Stimulated activated CD8-positive, alpha-beta memory T cell treated with anti-CD3 and anti-CD28 coated beads, Interleukin-15, amount 100 ng/mL, for 4 hours (primary cell): ENCODE data around the gene CCDC106.

Experiments used
- DNase-seq, 2 donors: peaks; one replicate each; pipeline ENCODE4 v3.0.0-alpha.2; 2020; ENCODE audit warnings: low read depth in 2 of 2

Gene CCDC106

GRCh38 chr19:55647732-55648584 lies at the start of gene CCDC106:
TSS of gene CCDC106 (plus strand) at chr19:55648212. CDS start at chr19:55649047, 835 bp downstream.
- DNase-seq, result peak in 1 of 2 donors; percentile 32

- peak; percentile 80 to 87 for DNase-seq
Observed at GRCh38 chr19:55598719-55599467, 49.1 kb upstream of the CCDC106 start.

- peak; percentile 91 for DNase-seq
Observed at GRCh38 chr19:55599468-55599841, 48.6 kb upstream of the CCDC106 start, which contains the start of gene FIZ1. TSS of gene FIZ1 (minus strand) at chr19:55599517. CDS start at chr19:55597865, 1,652 bp downstream.

- peak; percentile 70 to 78 for DNase-seq
Observed at GRCh38 chr19:55599842-55600661, 48.0 kb upstream of the CCDC106 start, which contains the start of gene ZNF524. TSS of gene ZNF524 (plus strand) at chr19:55600288. CDS start at chr19:55602113, 1,825 bp downstream.

DNA sequence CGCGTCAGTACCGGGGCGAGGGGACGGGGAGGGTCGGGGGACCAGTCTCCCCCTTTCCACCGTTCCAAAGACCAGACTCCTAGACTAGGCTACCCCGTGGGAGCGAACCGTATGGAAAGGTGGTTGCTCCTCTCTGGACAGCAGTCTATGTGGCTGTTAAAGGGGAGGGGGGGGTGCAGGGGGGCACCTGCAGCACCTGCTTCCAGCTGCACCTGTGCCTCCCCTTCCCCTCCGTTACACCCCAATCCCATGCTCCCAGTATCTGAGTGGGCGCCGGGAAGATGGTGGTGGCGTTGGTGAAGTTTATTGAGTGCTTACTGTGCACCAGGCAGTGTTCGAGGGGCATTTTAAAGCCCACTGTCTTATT lies 47.4 kb upstream of the CCDC106 start:
- DNase-seq, result no peak

DNA sequence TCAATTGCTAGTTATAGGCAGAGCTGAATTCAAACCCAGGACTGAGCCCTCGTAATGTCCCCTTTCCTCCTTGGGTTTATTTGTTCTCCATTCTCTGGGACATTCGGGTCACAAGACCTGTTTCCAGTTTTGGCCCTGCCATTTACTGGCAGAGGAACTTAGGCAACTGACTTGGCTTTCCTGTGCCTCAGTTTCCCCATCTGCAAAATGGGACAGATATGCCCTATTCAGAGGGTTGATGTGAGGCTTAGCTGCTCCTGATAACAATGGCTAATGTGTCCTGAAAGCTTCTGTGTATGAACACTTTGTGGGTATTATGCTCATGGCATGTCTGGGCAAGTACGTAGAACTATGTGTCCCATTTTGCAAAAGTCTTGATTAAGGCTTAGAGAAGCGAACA lies 46.9 kb upstream of the CCDC106 start:
- no peak for DNase-seq

GRCh38 chr19:55602104-55603001 lies 45.7 kb upstream of the CCDC106 start:
- DNase-seq, result no peak

DNA sequence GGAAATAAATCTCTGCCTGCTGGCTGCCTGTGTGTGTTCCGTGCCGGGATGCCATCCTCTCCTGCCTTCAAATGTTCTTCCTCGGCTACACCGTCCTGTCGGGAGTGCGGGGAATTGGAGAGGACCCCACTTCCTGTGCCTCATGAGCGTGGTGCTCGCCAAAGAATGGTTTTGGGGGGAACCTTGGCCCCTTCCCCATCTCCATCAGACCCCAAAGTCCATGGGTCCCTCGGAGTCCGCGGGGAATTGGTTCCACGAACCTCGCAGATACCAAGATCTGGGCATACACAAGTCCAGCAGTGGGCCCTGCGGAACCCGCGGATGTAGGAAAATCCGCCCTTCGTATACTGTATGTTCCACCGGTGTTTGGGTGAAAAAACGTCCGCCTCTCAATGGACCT lies 44.9 kb upstream of the CCDC106 start:
- no peak for DNase-seq

DNA sequence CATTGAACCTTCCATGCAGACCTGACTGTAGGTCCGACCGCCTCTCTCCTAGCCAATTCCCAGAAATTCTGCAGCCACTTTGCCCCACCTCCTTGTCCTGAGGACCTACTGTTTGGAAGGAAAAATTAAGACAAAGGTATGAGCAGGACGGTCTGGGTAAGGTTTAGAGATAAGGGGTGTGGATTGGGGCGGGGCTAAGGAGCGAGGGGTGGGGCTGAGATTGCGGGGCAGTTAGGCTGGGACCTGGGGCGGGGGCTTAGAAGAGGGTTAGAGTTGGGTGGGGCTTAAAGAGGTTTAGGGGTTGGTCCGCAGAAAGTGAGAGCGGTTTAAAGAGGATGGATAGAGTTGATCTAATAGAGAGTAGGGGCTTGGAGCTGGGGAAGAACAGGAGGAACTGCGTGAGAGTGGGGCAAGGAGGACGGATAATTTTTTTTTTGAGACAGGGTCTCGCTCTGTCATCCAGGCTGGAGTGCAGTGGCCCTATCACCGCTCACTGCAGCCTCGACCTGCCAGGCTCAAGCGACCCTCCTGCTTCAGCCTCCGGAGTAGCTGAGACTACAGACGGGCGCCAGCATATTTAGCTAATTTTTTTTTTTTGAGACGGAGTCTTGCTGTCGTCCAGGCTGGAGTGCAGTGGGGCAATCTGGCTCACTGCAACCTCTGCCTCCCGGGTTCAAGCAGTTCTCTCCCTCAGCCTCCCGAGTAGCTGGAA lies 44.3 kb upstream of the CCDC106 start:
- DNase-seq, result no peak

DNA sequence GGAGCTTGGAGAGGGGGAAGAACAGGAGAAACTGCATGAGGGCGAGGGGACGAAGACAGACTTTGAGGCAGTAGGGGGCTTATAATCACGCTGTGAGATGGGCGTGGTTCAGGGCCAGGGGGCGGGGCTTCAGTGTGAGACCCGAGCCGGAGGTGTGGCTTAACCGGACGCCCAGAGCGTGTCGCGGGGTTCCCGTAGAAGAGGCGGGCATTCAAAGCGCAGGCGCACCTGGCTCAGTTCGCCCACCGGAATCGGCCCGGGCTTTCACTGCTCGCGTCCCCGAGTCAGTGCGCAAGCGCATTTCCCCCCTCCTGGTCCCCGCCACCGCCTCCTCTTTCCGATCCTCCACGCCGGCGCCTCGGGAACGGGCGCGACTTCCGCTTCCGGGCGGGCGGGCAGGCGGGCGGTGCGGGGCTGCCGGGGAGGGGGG lies 42.8 kb upstream of the CCDC106 start:
- DNase-seq, result peak; percentile 97 to 98

DNA sequence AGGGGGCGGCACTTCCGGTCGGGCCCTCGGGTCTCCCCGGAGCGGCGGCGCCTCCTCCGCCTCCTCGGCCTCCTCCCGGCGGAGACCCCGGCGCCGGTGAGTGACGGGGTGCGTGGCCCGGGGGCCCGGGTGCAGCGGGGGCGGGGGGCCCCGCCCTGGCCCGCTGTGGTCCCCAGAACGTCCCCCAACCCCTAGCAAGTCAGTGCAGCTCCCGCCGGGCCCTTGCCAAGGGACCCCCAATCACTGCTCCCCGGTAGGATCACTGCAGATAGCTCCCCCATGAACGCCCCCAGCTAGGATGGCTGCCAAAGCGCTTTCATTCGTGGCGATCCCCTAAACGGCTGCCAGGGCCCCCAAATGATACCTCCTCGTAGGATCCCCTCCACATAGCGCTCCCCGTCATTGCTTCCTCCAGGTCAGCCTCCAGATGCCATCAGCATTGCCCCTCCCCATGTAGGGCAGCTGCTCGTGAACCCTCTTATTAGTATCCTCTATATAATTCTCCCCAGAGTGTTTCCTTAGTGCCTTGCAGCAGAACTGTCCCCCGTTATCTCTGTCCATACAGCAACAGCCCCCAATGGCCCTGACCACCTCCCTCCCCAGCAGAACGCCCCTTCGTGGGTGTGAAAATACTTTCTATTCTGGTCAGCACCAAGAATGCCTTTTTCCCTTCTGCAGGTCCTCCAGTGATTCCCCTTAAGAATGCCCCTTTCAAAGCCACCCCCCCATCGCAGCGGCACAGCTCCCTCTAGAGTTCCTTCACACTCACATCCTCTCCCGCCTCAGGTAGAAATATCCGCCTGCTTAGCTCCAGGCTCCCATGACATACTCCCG lies 42.2 kb upstream of the CCDC106 start, which contains the start of gene ZNF865:
ZNF865 (plus strand) TSS at position 11 of the 834 bp plus-strand sequence. CDS start 7,972 bp downstream, outside the sequence.
- DNase-seq, result peak; percentile 39 to 42

DNA sequence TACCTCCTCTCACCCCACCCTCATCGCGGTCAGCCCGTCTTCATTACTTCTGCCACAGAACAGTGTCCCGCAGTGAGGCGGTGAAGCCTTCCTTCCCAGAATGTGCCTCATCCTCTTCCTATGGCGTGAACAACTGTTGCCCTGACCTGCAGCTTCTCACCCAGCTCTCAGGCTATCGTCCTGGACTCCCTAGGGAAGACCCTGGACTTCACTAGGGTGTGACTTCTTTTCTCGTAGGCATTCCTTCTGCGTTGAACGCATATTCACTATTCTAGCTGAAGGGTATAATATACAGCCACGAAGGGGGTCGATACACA lies 41.6 kb upstream of the CCDC106 start:
- no peak for DNase-seq

GRCh38 chr19:55606817-55607216 lies 41.2 kb upstream of the CCDC106 start:
- DNase-seq, result no peak

DNA sequence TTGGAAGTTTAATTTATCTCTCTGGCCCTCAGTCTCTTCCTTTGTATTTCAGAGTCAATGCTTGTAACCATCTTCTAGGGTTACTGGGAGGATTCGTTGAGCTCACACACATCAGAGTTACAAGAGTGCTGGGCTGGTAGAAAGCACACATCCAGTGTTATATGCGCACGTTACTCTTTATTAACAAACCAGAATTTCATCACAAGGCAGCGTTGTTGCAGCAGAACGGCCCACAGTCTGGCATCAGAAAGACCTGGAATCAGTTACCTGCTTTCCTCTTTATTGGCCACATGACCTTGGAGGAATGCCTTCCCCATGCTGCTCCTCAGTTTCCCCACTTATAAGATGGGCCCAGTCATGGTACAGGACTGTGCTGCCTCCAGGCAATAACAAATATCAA lies 38.7 kb upstream of the CCDC106 start:
- no peak for DNase-seq

DNA sequence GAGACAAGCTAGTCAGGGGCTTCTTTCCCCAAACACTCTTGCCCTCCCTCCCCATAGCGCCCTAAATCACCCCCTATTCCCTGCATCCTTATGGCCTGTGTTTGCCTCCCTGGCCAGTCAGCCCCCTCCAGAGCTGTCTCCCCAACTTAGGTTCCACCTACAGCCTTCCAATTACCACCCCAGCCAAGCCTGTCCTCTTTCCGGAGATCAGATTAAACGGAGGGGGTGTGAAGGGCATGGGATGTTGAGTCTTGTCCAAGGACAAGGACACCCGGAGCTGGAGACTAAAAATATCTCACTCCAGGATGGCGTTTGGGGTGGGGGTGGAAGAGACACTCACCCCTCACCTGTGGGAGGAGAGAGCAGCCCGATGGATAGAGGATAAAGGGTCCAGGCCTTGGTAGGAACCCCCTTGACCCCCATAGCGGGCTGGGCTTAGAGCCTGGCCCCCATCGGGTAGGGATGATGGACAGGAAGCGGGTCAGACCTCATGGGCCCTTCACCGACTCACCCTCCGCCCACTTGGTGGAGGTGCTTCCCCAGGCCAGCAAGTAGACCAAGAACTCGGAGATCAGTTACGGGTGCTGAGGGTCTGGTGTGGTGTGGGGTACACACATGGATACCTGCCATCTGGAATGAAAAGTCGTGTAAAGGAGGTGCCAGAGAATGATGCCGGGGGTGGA lies 36.6 kb upstream of the CCDC106 start:
- DNase-seq, result no peak

GRCh38 chr19:55611983-55612645 lies 35.9 kb upstream of the CCDC106 start:
- no peak for DNase-seq

DNA sequence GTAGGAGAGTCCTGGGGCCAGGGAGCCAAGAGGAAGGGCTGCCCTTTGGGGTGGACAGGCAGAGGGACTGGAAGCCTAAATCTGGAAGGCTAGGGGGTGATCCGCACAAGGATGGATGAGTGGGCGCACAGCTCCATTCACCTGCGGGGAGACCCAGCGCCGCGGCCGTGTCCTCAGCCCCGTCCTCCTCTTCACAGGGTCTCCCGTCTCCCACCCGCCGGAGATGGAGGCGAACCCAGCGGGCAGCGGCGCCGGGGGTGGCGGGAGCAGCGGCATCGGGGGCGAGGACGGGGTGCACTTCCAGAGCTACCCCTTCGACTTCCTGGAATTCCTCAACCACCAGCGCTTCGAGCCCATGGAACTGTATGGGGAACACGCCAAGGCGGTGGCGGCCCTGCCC lies 34.6 kb upstream of the CCDC106 start:
- no peak for DNase-seq
